H9 (cell line): ENCODE measurements around the gene PFKL. TPM values are rescaled to one million over a fixed set of nuclear protein-coding genes. Genes with fewer than 3 reads are reported as not detected.

Experiments used
- DNase-seq: peaks from one replicate; pipeline ENCODE4 v3.0.0-alpha.2; 2017
- H2AFZ ChIP-seq: one replicate; pipeline ENCODE4 v1.6.1; 2013; ENCODE audit warnings: mild to moderate bottlenecking, low read length, control low read depth, moderate library complexity
- H2AK5ac ChIP-seq: 2 replicates; pipeline ENCODE4 v1.6.1; 2013; ENCODE audit warnings: low read length, control low read depth, mixed read lengths; ENCODE audit not compliant: insufficient read length
- H2BK120ac ChIP-seq: one replicate; pipeline ENCODE4 v1.6.1; 2013; ENCODE audit warnings: low read depth, mild to moderate bottlenecking, low read length, control low read depth, inconsistent platforms; ENCODE audit not compliant: poor library complexity, severe bottlenecking
- H2BK12ac ChIP-seq: 2 replicates; pipeline ENCODE4 v1.6.1; 2013; ENCODE audit warnings: low read length, control low read depth, mixed read lengths, low read depth; ENCODE audit not compliant: insufficient read length
- H2BK15ac ChIP-seq: 2 replicates; pipeline ENCODE4 v1.6.1; 2013; ENCODE audit warnings: low read depth, low read length, control low read depth
- H2BK20ac ChIP-seq: one replicate; pipeline ENCODE4 v1.6.1; 2013; ENCODE audit warnings: low read depth, mild to moderate bottlenecking, low read length, control low read depth, inconsistent platforms; ENCODE audit not compliant: poor library complexity, severe bottlenecking
- H2BK5ac ChIP-seq: 2 replicates; pipeline ENCODE4 v1.6.1; 2013; ENCODE audit warnings: low read length, control low read depth, mixed read lengths; ENCODE audit not compliant: insufficient read length
- H3K14ac ChIP-seq: 2 replicates; pipeline ENCODE4 v1.6.1; 2013; ENCODE audit warnings: low read length, control low read depth; ENCODE audit not compliant: insufficient read depth
- H3K18ac ChIP-seq: 2 replicates; pipeline ENCODE4 v1.6.1; 2013; ENCODE audit warnings: low read depth, mild to moderate bottlenecking, mixed read lengths, low read length, control low read depth; ENCODE audit not compliant: insufficient read length
- H3K23ac ChIP-seq: 2 replicates; pipeline ENCODE4 v1.6.1; 2013; ENCODE audit warnings: low read length, control low read depth, mixed read lengths, low read depth; ENCODE audit not compliant: insufficient read length
- H3K23me2 ChIP-seq: 2 replicates; pipeline ENCODE4 v1.6.1; 2013; ENCODE audit warnings: low read depth, mild to moderate bottlenecking, mixed read lengths, low read length, control low read depth; ENCODE audit not compliant: insufficient read length, poor library complexity, severe bottlenecking
- H3K27ac ChIP-seq: 2 replicates; pipeline ENCODE4 v1.5.1; 2013; ENCODE audit warnings: low read length, control low read depth, mixed read lengths, low read depth; ENCODE audit not compliant: insufficient read length
- H3K27me3 ChIP-seq: 2 replicates; pipeline ENCODE4 v1.6.1; 2013; ENCODE audit warnings: low read length, control low read depth, inconsistent platforms; ENCODE audit not compliant: insufficient read depth
- H3K4ac ChIP-seq: 2 replicates; pipeline ENCODE4 v1.6.1; 2013; ENCODE audit warnings: low read depth, mild to moderate bottlenecking, control low read depth, inconsistent platforms, low read length, moderate library complexity
- H3K4me1 ChIP-seq: 2 replicates; pipeline ENCODE4 v1.6.1; 2013; ENCODE audit warnings: low read length, control low read depth, inconsistent platforms; ENCODE audit not compliant: insufficient read depth
- H3K4me2 ChIP-seq: 2 replicates; pipeline ENCODE4 v1.6.1; 2013; ENCODE audit warnings: low read length, control low read depth, mixed read lengths; ENCODE audit not compliant: insufficient read length, insufficient read depth
- H3K56ac ChIP-seq: 2 replicates; pipeline ENCODE4 v1.6.1; 2013; ENCODE audit warnings: low read depth, mild to moderate bottlenecking, mixed read lengths, low read length, control low read depth; ENCODE audit not compliant: insufficient read length
- H3K79me1 ChIP-seq: 2 replicates; pipeline ENCODE4 v1.6.1; 2013; ENCODE audit warnings: low read depth, mild to moderate bottlenecking, moderate library complexity, low read length, control low read depth, inconsistent platforms; ENCODE audit not compliant: insufficient read depth, poor library complexity, severe bottlenecking
- H3K79me2 ChIP-seq: 2 replicates; pipeline ENCODE4 v1.6.1; 2013; ENCODE audit warnings: low read length, control low read depth, inconsistent platforms; ENCODE audit not compliant: insufficient read depth
- H3K9ac ChIP-seq: 2 replicates; pipeline ENCODE4 v1.6.1; 2013; ENCODE audit warnings: low read length, control low read depth, mixed read lengths; ENCODE audit not compliant: insufficient read length; ENCODE audit errors: extremely low read depth
- H3K9me3 ChIP-seq: one replicate; pipeline ENCODE4 v1.6.1; 2013; ENCODE audit warnings: low read depth, low read length, inconsistent platforms; ENCODE audit not compliant: control insufficient read depth
- H3T11ph ChIP-seq: one replicate; pipeline ENCODE4 v1.6.1; 2013; ENCODE audit warnings: mild to moderate bottlenecking, low read length, control low read depth, inconsistent platforms
- H4K20me1 ChIP-seq: one replicate; pipeline ENCODE4 v1.6.1; 2013; ENCODE audit not compliant: control insufficient read depth, insufficient read length, insufficient read depth
- H4K5ac ChIP-seq: 2 replicates; pipeline ENCODE4 v1.6.1; 2013; ENCODE audit warnings: low read depth, mild to moderate bottlenecking, mixed read lengths, low read length, control low read depth; ENCODE audit not compliant: insufficient read length
- H4K8ac ChIP-seq: replicated peaks from 2 replicates; pipeline ENCODE4 v1.6.1; 2013; ENCODE audit warnings: low read length, control low read depth, mixed read lengths, low read depth; ENCODE audit not compliant: insufficient read length
- H4K91ac ChIP-seq: 2 replicates; pipeline ENCODE4 v1.6.1; 2013; ENCODE audit warnings: low read depth, mild to moderate bottlenecking, moderate library complexity, mixed read lengths, low read length, control low read depth; ENCODE audit not compliant: insufficient read length
- H3K27ac Mint-ChIP-seq, 3 experiments: 2 replicates in 2 of 3; 3 replicates in 1 of 3; pipeline ENCODE4 v1.8.0; 2020 to 2021; ENCODE audit warnings: mixed read lengths in 3 of 3, mild to moderate bottlenecking in 1 of 3, moderate library complexity in 1 of 3
- H3K27me3 Mint-ChIP-seq: 2 replicates; pipeline ENCODE4 v1.8.0; 2021; ENCODE audit warnings: low read depth, mild to moderate bottlenecking, moderate library complexity, mixed read lengths
- H3K36me3 Mint-ChIP-seq, 3 experiments: 2 replicates in 2 of 3; 3 replicates in 1 of 3; pipeline ENCODE4 v1.8.0; 2020 to 2021; ENCODE audit warnings: low read depth in 3 of 3, mixed read lengths in 3 of 3; ENCODE audit not compliant: insufficient read depth in 1 of 3
- H3K4me1 Mint-ChIP-seq, 2 experiments: 2 replicates each; pipeline ENCODE4 v1.8.0; 2020; ENCODE audit warnings: mixed read lengths in 2 of 2
- H3K4me3 Mint-ChIP-seq, 2 experiments: 2 replicates in 1 of 2; 3 replicates in 1 of 2; pipeline ENCODE4 v1.8.0; 2020 to 2021; ENCODE audit warnings: mild to moderate bottlenecking in 2 of 2, mixed read lengths in 2 of 2, moderate library complexity in 1 of 2
- H3K9me3 Mint-ChIP-seq, 2 experiments: 2 replicates in 1 of 2; 3 replicates in 1 of 2; pipeline ENCODE4 v1.8.0; 2020; ENCODE audit warnings: mild to moderate bottlenecking in 2 of 2, mixed read lengths in 2 of 2, moderate library complexity in 1 of 2
- CTCF ChIP-seq: fragments of 200-600 bp; sonication (generic); conservative IDR thresholded peaks from 3 replicates; pipeline ENCODE4 v1.8.0; 2021; ENCODE audit warnings: antibody characterized with exemption, mild to moderate bottlenecking
- WGBS: extraction: QIAGEN DNeasy Blood & Tissue Kit; methylation state at CpG from one replicate; pipeline ENCODE4 v1.1.7; 2013; ENCODE audit warnings: missing lambda C conversion rate, low lambda C conversion rate, mixed read lengths; ENCODE audit not compliant: insufficient read length; ENCODE audit errors: extremely low coverage; 5-methylcytosine and 5-hydroxymethylcytosine counted together
- total RNA-seq: library from RNA; stranded (reverse); gene quantifications from 2 replicates; pipeline ENCODE4 v1.2.1, GENCODE V29; 2021

Gene PFKL
- total RNA-seq, 1 experiment from 2014 or later, result 107 TPM

- Histone ChIP-seq H2BK12ac (no peak overlapping the region), H3K27ac (no peak overlapping the region), H3K18ac (no peak overlapping the region), H3T11ph (no peak overlapping the region), H3K79me2 (no peaks in the 10 kb centered on the region), H2AK5ac (no peak overlapping the region), H4K91ac (no peak overlapping the region), H2BK15ac (no peak overlapping the region), H2AFZ (no peak overlapping the region), H3K27me3 (no peaks in the 10 kb centered on the region), H4K5ac (no peak overlapping the region), H2BK5ac (no peak overlapping the region), H3K79me1 (no peaks in the 10 kb centered on the region), H3K9ac (no peak overlapping the region), H3K4me2 (no peak overlapping the region), H2BK120ac (no peak overlapping the region), H4K20me1 (no peaks in the 10 kb centered on the region), H3K9me3 (no peaks in the 10 kb centered on the region), H3K4me1 (no peaks in the 10 kb centered on the region), H3K23ac (no peak overlapping the region), H3K4ac (no peak overlapping the region), H3K14ac (no peak overlapping the region), H4K8ac (no peak overlapping the region), H3K56ac (no peak overlapping the region), H2BK20ac (no peak overlapping the region), H3K23me2 (peaks cover 2% of the 10 kb centered on the region)
- H3K9me3 Mint-ChIP-seq, result no peaks in the 10 kb centered on the region
- no peak overlapping the region for H3K4me3 Mint-ChIP-seq
- H3K27ac Mint-ChIP-seq, result no peak overlapping the region
- no peaks in the 10 kb centered on the region for H3K27me3 Mint-ChIP-seq
- no peak for DNase-seq
- WGBS, result no CpG with 5 or more reads among the region's 26 CpGs
- peaks cover 8 to 12% of the 10 kb centered on the region in 2 experiments for H3K4me1 Mint-ChIP-seq
- peaks cover 0 to 8% (median 0%) of the 10 kb centered on the region in 3 experiments; a peak in 2 of 7 replicates for H3K36me3 Mint-ChIP-seq
- TF ChIP-seq CTCF, result no peak
Observed at GRCh38 chr21:44334329-44335030, 34.6 kb downstream of the PFKL start.
